ENCODE data around the gene CHKB.

The CHKB gene

GRCh38 chr22:50553310-50553709, 29.3 kb downstream of the CHKB start:
- DNase-seq = no peak
- H3K9me3 ChIP-seq (ENCODE audit: severe bottlenecking) = no peaks in the 10 kb centered on the region
- no peak for TF ChIP-seq CTCF (IDR thresholded peaks at IDR 0.05; ENCODE audit: low read depth, low read length)
- no peak overlapping the region for H3K27ac ChIP-seq
- no peak overlapping the region for H3K4me3 ChIP-seq (ENCODE audit: low read depth, low read length)
- H3K36me3 ChIP-seq = no peaks in the 10 kb centered on the region
- no peaks in the 10 kb centered on the region for H3K27me3 ChIP-seq (ENCODE audit: insufficient read depth, low read depth, severe bottlenecking)

- DNase-seq = no peak
Observed at GRCh38 chr22:50551160-50551752, 31.4 kb downstream of the CHKB start.

GRCh38 chr22:50550395-50550794, 32.3 kb downstream of the CHKB start:
- Histone ChIP-seq H3K27me3 (ENCODE audit: insufficient read depth, low read depth, severe bottlenecking) (no peaks in the 10 kb centered on the region), H3K9me3 (ENCODE audit: severe bottlenecking) (no peaks in the 10 kb centered on the region), H3K4me3 (ENCODE audit: low read depth, low read length) (no peak overlapping the region), H3K36me3 (no peaks in the 10 kb centered on the region), H3K27ac (no peak overlapping the region)
- no peak for DNase-seq
- TF ChIP-seq CTCF (IDR thresholded peaks at IDR 0.05; ENCODE audit: low read depth, low read length) = no peak

More at GRCh38 chr22:50551160-50551752, 31.4 kb downstream of the CHKB start:
- no peaks in the 10 kb centered on the region for H3K36me3 ChIP-seq
- no peak overlapping the region for H3K4me3 ChIP-seq (ENCODE audit: low read depth, low read length)
- no peaks in the 10 kb centered on the region for H3K27me3 ChIP-seq (ENCODE audit: insufficient read depth, low read depth, severe bottlenecking)
- H3K9me3 ChIP-seq (ENCODE audit: severe bottlenecking) = no peaks in the 10 kb centered on the region
- no peak overlapping the region for H3K27ac ChIP-seq
- no peak for TF ChIP-seq CTCF (IDR thresholded peaks at IDR 0.05; ENCODE audit: low read depth, low read length)

- Histone ChIP-seq H3K36me3 (no peaks in the 10 kb centered on the region), H3K9me3 (ENCODE audit: severe bottlenecking) (no peaks in the 10 kb centered on the region), H3K4me3 (ENCODE audit: low read depth, low read length) (no peak overlapping the region), H3K27me3 (ENCODE audit: insufficient read depth, low read depth, severe bottlenecking) (no peaks in the 10 kb centered on the region), H3K27ac (no peak overlapping the region)
- TF ChIP-seq CTCF (IDR thresholded peaks at IDR 0.05; ENCODE audit: low read depth, low read length) = no peak
- no peak for DNase-seq
Observed at GRCh38 chr22:50548921-50549790, 33.5 kb downstream of the CHKB start.

GRCh38 chr22:50548040-50548920, 34.4 kb downstream of the CHKB start:
- H3K4me3 ChIP-seq (ENCODE audit: low read depth, low read length) = no peak overlapping the region
- TF ChIP-seq CTCF (IDR thresholded peaks at IDR 0.05; ENCODE audit: low read depth, low read length) = no peak
- DNase-seq = no peak
- H3K27ac ChIP-seq = no peak overlapping the region
- no peaks in the 10 kb centered on the region for H3K27me3 ChIP-seq (ENCODE audit: insufficient read depth, low read depth, severe bottlenecking)
- H3K36me3 ChIP-seq = no peaks in the 10 kb centered on the region
- no peaks in the 10 kb centered on the region for H3K9me3 ChIP-seq (ENCODE audit: severe bottlenecking)

All from WERI-Rb-1 (cell line).